Measurements from ENCODE around the gene RDH8.

DNA sequence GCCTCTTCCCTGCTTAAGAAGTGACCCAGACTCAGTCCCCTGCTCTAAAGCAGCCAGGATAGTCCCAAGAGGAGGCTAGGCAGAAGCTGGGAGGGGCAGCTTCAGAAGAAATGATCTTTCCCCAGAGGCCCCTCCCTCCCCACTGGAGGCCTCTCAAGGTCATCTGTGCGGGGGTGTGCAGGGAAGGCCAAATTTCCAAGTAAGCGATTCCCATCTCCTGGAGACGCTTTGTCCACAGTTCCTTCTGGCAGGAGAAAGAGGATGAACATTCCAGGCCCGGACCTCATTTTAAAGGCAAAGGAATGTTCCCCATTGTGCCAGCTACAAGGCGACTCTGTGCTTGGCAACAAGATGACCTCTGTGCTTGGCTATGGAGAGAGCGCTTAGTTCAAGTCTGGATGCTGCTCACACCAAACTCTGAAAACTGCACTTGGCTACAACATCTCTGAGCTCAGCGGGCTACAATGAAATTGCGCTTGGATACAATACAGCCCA, 26.4 kb upstream of the RDH8 start:
- no peak for TF ChIP-seq GATA3 (IDR thresholded peaks at IDR 0.05; ENCODE audit: low read depth, low read length)
- TF ChIP-seq GATA2 (IDR thresholded peaks at IDR 0.05; ENCODE audit: low read depth, low read length), result no peak
